Nephron (organoid): ENCODE measurements around the gene B3GNT2.

Experiments
- H3K27ac Mint-ChIP-seq, 3 experiments: 2 replicates each; pipeline ENCODE4 v1.8.0; 2020; ENCODE audit warnings: mixed read lengths in 3 of 3, mild to moderate bottlenecking in 2 of 3, moderate library complexity in 1 of 3
- H3K27me3 Mint-ChIP-seq: 2 replicates; pipeline ENCODE4 v1.8.0; 2021; ENCODE audit warnings: low read depth, mild to moderate bottlenecking, moderate library complexity, mixed read lengths
- H3K36me3 Mint-ChIP-seq: 2 replicates; pipeline ENCODE4 v1.8.0; 2020; ENCODE audit warnings: low read depth, mixed read lengths
- H3K4me1 Mint-ChIP-seq: 2 replicates; pipeline ENCODE4 v1.8.0; 2020; ENCODE audit warnings: mixed read lengths
- H3K4me3 Mint-ChIP-seq, 3 experiments: 2 replicates each; pipeline ENCODE4 v1.8.0; 2020; ENCODE audit warnings: mild to moderate bottlenecking in 3 of 3, mixed read lengths in 3 of 3, moderate library complexity in 2 of 3
- H3K9me3 Mint-ChIP-seq: 2 replicates; pipeline ENCODE4 v1.8.0; 2020; ENCODE audit warnings: mixed read lengths
- TF ChIP-seq, protein P1 (sequence below), 3 experiments: fragments of 200-600 bp; sonication (generic); IDR thresholded peaks; one replicate each; pipeline ENCODE4 v1.5.0; 2021; ENCODE audit warnings: antibody characterized with exemption in 3 of 3; ENCODE audit not compliant: unreplicated experiment in 3 of 3

B3GNT2 gene

DNA sequence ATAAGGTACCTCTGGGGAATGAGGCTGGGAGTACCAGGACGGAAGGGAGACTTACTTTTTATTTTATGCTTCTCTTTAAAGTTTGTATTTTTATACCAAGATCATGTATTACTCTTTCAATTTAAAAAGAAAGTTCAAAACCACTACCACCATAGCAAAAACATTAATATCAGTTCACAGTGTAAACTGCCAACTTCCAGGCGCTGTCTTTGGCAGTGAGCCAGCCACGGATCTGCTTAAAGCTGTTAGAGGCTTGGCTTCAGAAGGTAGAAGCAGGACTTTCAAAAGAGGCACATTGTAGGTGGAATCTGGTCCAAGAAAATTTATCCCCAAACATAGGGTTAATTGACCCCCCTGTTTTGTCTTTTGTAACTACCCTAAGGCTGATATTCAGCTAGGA lies 74.8 kb downstream of the B3GNT2 start:
- Mint-ChIP-seq H3K36me3 (no peaks in the 10 kb centered on the region), H3K4me3 (no peak overlapping the region), H3K27ac (no peak overlapping the region), H3K27me3 (no peaks in the 10 kb centered on the region), H3K9me3 (peaks cover 10% of the 10 kb centered on the region), H3K4me1 (peaks cover 9% of the 10 kb centered on the region)
- TF ChIP-seq, protein P1, sequence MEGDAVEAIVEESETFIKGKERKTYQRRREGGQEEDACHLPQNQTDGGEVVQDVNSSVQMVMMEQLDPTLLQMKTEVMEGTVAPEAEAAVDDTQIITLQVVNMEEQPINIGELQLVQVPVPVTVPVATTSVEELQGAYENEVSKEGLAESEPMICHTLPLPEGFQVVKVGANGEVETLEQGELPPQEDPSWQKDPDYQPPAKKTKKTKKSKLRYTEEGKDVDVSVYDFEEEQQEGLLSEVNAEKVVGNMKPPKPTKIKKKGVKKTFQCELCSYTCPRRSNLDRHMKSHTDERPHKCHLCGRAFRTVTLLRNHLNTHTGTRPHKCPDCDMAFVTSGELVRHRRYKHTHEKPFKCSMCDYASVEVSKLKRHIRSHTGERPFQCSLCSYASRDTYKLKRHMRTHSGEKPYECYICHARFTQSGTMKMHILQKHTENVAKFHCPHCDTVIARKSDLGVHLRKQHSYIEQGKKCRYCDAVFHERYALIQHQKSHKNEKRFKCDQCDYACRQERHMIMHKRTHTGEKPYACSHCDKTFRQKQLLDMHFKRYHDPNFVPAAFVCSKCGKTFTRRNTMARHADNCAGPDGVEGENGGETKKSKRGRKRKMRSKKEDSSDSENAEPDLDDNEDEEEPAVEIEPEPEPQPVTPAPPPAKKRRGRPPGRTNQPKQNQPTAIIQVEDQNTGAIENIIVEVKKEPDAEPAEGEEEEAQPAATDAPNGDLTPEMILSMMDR (IDR thresholded peaks at IDR 0.05; ENCODE audit: unreplicated experiment in 3 of 3) = no peak
